Right atrium auricular region (tissue), 2 donors: ENCODE data around the gene KIF5C. TPM values are rescaled to one million over a fixed set of nuclear protein-coding genes. Genes with fewer than 3 reads are reported as not detected.
A peak's percentile ranks its signal among the peaks of the same experiment; 100 is the strongest.

Experiments used
- DNase-seq: peaks from one replicate; pipeline ENCODE4 v3.0.0-alpha.2; 2019; ENCODE audit warnings: low spot score
- H3K27ac ChIP-seq, 2 donors: fragments of 200-600 bp; sonication (generic); 1 replicate in 1 of 2; 2 replicates in 1 of 2; pipeline ENCODE4 v1.5.1; 2016 to 2019
- H3K27me3 ChIP-seq, 2 donors: fragments of 200-600 bp; sonication (generic); one replicate each; pipeline versions ENCODE4 v1.5.1 to v1.6.0; 2017 to 2019
- H3K36me3 ChIP-seq: fragments of 200-600 bp; sonication (generic); one replicate; pipeline ENCODE4 v1.5.1; 2016
- H3K4me1 ChIP-seq, 2 donors: fragments of 200-600 bp; sonication (generic); one replicate each; pipeline versions ENCODE4 v1.5.1 to v1.6.0; 2017 to 2019
- H3K4me3 ChIP-seq, 2 donors: fragments of 200-600 bp; sonication (generic); 1 replicate in 1 of 2; 2 replicates in 1 of 2; pipeline ENCODE4 v1.5.1; 2017 to 2019; ENCODE audit warnings: mild to moderate bottlenecking in 1 of 2, moderate library complexity in 1 of 2
- H3K9me3 ChIP-seq, 2 donors: fragments of 200-600 bp; sonication (generic); one replicate each; pipeline ENCODE4 v1.5.1; 2019
- total RNA-seq, 2 donors: library from RNA; depleted of rRNA; stranded (reverse); fragments of >200 nt; gene quantifications; one replicate each; pipeline ENCODE4 v1.1.0, GENCODE V29; 2016
- TF ChIP-seq, protein P1 (sequence below), 2 donors: fragments of 200-600 bp; sonication (generic); IDR thresholded peaks; one replicate each; pipeline ENCODE4 v1.5.1; 2019; ENCODE audit warnings: antibody characterized with exemption in 2 of 2

Gene KIF5C
- total RNA-seq, 2 donors from 2014 or later = 1.6 to 2.2 TPM

DNA sequence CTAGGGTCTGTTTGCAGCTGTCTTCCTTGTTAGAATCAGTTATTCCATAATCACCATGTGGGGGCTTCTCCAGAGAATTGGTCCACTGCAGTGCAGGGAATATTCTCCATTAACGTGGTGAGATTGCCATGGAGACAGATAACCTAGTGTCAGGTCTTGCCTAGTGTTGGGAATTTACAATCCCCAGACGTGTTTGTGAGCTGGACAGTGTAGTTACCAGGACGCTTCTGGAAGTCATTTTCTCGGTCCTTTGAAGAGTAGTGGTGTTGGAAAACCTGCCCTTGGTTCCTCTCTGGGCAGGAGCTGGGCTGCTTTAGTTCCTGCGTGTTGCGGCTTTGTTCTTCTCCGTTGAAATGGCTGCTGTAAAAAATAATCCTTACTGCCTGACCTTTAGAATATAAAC, 94.6 kb downstream of the KIF5C start:
- Histone ChIP-seq H3K36me3 (no peaks in the 10 kb centered on the region), H3K9me3 (no peaks in the 10 kb centered on the region), H3K27me3 (no peaks in the 10 kb centered on the region), H3K27ac (no peak overlapping the region), H3K4me3 (no peak overlapping the region), H3K4me1 (no peaks in the 10 kb centered on the region)
- DNase-seq = no peak
- TF ChIP-seq, protein P1, sequence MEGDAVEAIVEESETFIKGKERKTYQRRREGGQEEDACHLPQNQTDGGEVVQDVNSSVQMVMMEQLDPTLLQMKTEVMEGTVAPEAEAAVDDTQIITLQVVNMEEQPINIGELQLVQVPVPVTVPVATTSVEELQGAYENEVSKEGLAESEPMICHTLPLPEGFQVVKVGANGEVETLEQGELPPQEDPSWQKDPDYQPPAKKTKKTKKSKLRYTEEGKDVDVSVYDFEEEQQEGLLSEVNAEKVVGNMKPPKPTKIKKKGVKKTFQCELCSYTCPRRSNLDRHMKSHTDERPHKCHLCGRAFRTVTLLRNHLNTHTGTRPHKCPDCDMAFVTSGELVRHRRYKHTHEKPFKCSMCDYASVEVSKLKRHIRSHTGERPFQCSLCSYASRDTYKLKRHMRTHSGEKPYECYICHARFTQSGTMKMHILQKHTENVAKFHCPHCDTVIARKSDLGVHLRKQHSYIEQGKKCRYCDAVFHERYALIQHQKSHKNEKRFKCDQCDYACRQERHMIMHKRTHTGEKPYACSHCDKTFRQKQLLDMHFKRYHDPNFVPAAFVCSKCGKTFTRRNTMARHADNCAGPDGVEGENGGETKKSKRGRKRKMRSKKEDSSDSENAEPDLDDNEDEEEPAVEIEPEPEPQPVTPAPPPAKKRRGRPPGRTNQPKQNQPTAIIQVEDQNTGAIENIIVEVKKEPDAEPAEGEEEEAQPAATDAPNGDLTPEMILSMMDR (IDR thresholded peaks at IDR 0.05) = no peak

DNA sequence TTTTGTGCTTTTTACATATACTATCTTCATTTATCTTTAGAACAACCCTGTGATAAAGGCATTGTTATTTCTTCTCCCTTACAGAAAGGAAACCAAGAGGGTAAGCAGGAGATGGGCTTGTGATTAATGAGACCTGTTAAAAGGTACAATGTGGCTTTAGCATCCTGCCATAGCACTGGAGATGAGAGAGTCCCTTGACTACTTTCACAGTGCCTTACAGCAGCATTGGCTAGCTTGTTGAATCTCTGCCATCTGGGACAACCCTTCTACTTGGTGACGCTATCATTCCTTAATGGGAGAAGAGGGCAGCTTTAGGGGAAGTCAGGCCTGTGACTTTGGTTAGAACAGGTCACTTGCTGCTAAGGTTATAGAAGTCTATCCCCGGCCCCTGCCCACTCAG, 95.4 kb downstream of the KIF5C start:
- TF ChIP-seq, protein P1 (IDR thresholded peaks at IDR 0.05) = no peak
- no peaks in the 10 kb centered on the region for H3K36me3 ChIP-seq

DNA sequence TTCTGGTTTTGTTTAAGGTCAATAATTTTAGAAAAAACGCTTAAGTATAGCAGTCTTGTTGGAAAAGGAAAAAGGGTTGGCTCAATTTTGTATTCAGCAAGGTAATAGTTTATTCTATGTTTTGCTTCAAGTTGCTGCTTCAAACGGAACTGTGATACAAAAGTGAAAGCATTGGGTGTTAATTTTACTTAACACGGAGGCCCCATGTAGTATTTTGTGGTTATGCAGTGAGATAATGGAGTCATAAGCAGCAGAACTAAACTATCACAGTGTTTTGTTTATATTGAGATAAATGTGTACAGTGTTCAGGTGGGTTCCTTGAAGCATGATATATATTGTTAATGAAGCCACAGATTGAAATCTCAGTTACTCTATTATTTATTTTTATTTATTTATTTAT, 96.5 kb downstream of the KIF5C start:
- H3K9me3 ChIP-seq = no peaks in the 10 kb centered on the region
- no peak overlapping the region for H3K4me3 ChIP-seq
- no peak for DNase-seq
- no peak overlapping the region for H3K27ac ChIP-seq
- no peaks in the 10 kb centered on the region for H3K4me1 ChIP-seq
- H3K27me3 ChIP-seq = no peaks in the 10 kb centered on the region
- TF ChIP-seq, protein P1 (IDR thresholded peaks at IDR 0.05) = no peak
- no peaks in the 10 kb centered on the region for H3K36me3 ChIP-seq

More for the DNA sequence above, 95.4 kb downstream of the KIF5C start:
- no peak for DNase-seq
- Histone ChIP-seq H3K9me3 (no peaks in the 10 kb centered on the region), H3K27ac (no peak overlapping the region), H3K4me1 (no peaks in the 10 kb centered on the region), H3K4me3 (no peak overlapping the region), H3K27me3 (no peaks in the 10 kb centered on the region)

DNA sequence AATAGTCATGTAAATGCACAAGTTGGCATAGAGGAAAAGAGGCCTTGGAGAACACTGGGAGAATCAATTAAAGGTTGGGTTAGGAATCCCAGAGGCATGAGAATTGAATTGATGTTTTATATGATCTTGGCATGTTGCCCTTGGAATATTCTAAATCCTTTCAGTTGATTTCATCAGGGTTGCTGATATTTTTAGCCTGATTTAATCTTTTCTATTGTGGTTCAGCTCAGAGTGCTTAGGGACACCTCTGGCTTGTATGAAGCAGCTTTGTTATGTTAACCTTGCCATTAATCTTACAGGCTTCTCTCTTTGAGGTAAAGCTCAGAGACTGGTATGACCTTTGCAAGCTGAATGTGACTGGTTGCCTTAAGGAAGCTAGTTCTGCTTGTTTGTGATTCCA, 99.1 kb downstream of the KIF5C start:
- Histone ChIP-seq H3K4me3 (no peak overlapping the region), H3K9me3 (no peaks in the 10 kb centered on the region), H3K4me1 (no peaks in the 10 kb centered on the region), H3K27me3 (no peaks in the 10 kb centered on the region), H3K27ac (no peak overlapping the region), H3K36me3 (no peaks in the 10 kb centered on the region)
- no peak for DNase-seq
- TF ChIP-seq, protein P1 (IDR thresholded peaks at IDR 0.05) = no peak

DNA sequence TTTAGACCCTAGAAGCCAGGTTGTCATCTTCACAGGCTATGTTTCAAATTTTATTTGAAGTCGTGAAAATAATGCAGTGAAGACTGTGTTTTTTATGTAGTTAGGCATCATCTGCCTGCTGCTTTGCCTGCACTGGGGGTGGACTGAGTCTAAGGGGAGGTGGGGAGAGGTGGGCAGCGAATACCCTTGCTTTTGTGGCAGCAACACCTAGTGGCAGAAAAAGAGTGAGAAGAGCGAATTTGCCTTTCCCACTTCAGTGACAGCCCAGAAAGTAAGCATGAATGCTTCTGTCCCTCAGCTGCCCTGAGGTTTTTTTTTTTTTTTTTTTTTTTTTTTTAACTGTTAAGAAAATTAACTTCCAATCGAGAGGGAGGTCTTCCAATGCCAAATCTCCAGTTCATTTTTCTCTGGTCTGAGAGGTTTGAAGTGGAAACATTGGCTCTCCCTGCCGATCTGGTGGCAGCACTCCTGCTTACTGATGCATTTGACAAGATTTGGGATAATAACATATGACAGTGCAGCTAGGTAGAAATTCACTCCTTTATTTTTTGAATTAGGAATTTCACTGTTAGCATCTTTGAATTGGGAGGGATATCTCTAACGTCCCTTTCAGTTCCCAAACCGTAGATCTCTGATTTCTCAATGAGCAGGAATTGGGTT, 103.1 kb downstream of the KIF5C start:
- Histone ChIP-seq H3K4me1 (no peaks in the 10 kb centered on the region), H3K27me3 (no peaks in the 10 kb centered on the region), H3K36me3 (no peaks in the 10 kb centered on the region), H3K4me3 (no peak overlapping the region), H3K27ac (no peak overlapping the region), H3K9me3 (no peaks in the 10 kb centered on the region)
- DNase-seq = no peak
- TF ChIP-seq, protein P1 (IDR thresholded peaks at IDR 0.05) = no peak

DNA sequence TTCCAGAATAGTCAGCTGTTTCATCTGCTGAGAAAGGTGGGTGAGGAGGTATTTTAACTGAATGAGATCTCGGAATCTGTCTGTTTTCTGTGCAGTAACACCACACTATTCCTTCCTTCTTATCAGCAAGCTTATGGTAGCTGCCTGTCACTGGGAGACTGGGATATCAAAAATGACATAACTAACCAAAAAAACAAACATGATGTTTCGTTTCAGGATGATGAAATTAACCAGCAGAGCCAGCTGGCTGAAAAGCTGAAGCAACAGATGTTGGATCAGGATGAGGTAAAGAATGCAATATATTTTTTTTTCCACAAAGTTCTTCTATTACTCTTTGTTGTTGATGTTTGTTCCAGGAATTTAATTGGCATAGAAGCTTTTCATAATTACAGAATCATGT, 103.7 kb downstream of the KIF5C start:
- Histone ChIP-seq H3K4me3 (no peak overlapping the region), H3K9me3 (no peaks in the 10 kb centered on the region), H3K27me3 (no peaks in the 10 kb centered on the region), H3K27ac (peak overlapping the region in 1 of 2 donors; percentile 21), H3K36me3 (no peaks in the 10 kb centered on the region), H3K4me1 (no peaks in the 10 kb centered on the region)
- TF ChIP-seq, protein P1 (IDR thresholded peaks at IDR 0.05) = no peak
- no peak for DNase-seq
